HG03045 (cell line): Measurements from ENCODE around the gene KLF13.
"Not testable (repeated sequence)": the region's sequence is repeated elsewhere in the genome, so short reads cannot be mapped to it uniquely, and the experiment has no call there.

Source experiments
- ATAC-seq: cut with Tn5 transposase; IDR thresholded peaks from one replicate; pipeline ENCODE4 v1.9.1; 2021; ENCODE audit warnings: mild to moderate bottlenecking, moderate library complexity; ENCODE audit not compliant: unreplicated experiment

Gene KLF13

GRCh38 chr15:31344823-31345605 lies 18.4 kb downstream of the KLF13 start:
- ATAC-seq = peak; percentile 42

GRCh38 chr15:31345606-31346366 lies 19.2 kb downstream of the KLF13 start:
- ATAC-seq = peak; percentile 32

- ATAC-seq = peak; percentile 34
Measured at GRCh38 chr15:31346367-31347066, 19.9 kb downstream of the KLF13 start.

- ATAC-seq = no peak
Measured at GRCh38 chr15:31347067-31347975, 20.7 kb downstream of the KLF13 start.

GRCh38 chr15:31347981-31348803 lies 21.6 kb downstream of the KLF13 start:
- no peak for ATAC-seq

- ATAC-seq = no peak
Measured at GRCh38 chr15:31349233-31350141, 22.9 kb downstream of the KLF13 start.

GRCh38 chr15:31350771-31351170 lies 24.1 kb downstream of the KLF13 start:
- ATAC-seq = no peak

GRCh38 chr15:31352339-31352751 lies 25.7 kb downstream of the KLF13 start:
- no peak for ATAC-seq

GRCh38 chr15:31352911-31353811 lies 26.5 kb downstream of the KLF13 start:
- ATAC-seq = peak; percentile 66

- ATAC-seq = no peak
Measured at GRCh38 chr15:31353931-31354330, 27.3 kb downstream of the KLF13 start.

GRCh38 chr15:31356097-31356496 lies 29.5 kb downstream of the KLF13 start:
- not testable (repeated sequence) for ATAC-seq

GRCh38 chr15:31357148-31357547 lies 30.5 kb downstream of the KLF13 start:
- ATAC-seq = no peak

- no peak for ATAC-seq
Measured at GRCh38 chr15:31358163-31358562, 31.5 kb downstream of the KLF13 start.

- ATAC-seq = no peak
Measured at GRCh38 chr15:31358957-31359701, 32.5 kb downstream of the KLF13 start.

GRCh38 chr15:31359702-31360111 lies 33.1 kb downstream of the KLF13 start:
- ATAC-seq = no peak

- no peak for ATAC-seq
Measured at GRCh38 chr15:31360158-31360561, 33.5 kb downstream of the KLF13 start.
